A549 (cell line): ENCODE measurements around the gene DCAF8. TPM values are rescaled to one million over a fixed set of nuclear protein-coding genes. Genes with fewer than 3 reads are reported as not detected.
A peak's percentile ranks its signal among the peaks of the same experiment; 100 is the strongest.
"Not testable (repeated sequence)": the region's sequence is repeated elsewhere in the genome, so short reads cannot be mapped to it uniquely, and the experiment has no call there.

ENCODE experiments used
- ATAC-seq, 2 experiments: fragments of 200-7000 bp in 1 of 2; fragments of >200 bp in 1 of 2; cut with Nextera tagmentation in 1 of 2; cut with Tn5 transposase in 1 of 2; 3 replicates each; pipeline versions ENCODE4 v1.8.0 to v1.9.1; 2018 to 2020; ENCODE audit warnings: mild to moderate bottlenecking in 1 of 2, moderate library complexity in 1 of 2
- CTCF ChIA-PET: fragments of 300-600 bp; sonication (Branson Sonifier 250); formaldehyde crosslinking; extraction: SDS; loops from one replicate; lab custom pipeline; 2021; ENCODE audit warnings: antibody characterized with exemption, inconsistent platforms; lab: Yijun Ruan, JAX
- POLR2A ChIA-PET: fragments of 350-600 bp; formaldehyde crosslinking; extraction: SDS; loops from one replicate; lab custom pipeline; 2021; ENCODE audit warnings: antibody characterized with exemption, inconsistent platforms; lab: Yijun Ruan, JAX
- DNase-seq, 2 experiments: peaks; one replicate each; pipeline versions ENCODE4 v3.0.0 to v3.0.0-alpha.2; 2011 to 2016; ENCODE audit warnings: low read depth in 1 of 2, low spot score in 1 of 2
- FAIRE-seq: peaks from 2 replicates; lab custom pipeline; 2011; peaks lifted over from hg19 to GRCh38; lab: Jason Lieb, UNC
- H3K27ac ChIP-seq, 2 experiments: fragments of >200 bp; sonication (Bioruptor Twin); formaldehyde crosslinking; 3 replicates each; pipeline ENCODE4 v1.5.1; 2016 to 2017
- H3K4me1 ChIP-seq: fragments of >200 bp; sonication (Bioruptor Twin); formaldehyde crosslinking; 3 replicates; pipeline ENCODE4 v1.6.1; 2016
- H3K4me2 ChIP-seq: fragments of >200 bp; sonication (Bioruptor Twin); formaldehyde crosslinking; 3 replicates; pipeline ENCODE4 v1.6.1; 2016
- H3K4me3 ChIP-seq: fragments of >200 bp; sonication (Bioruptor Twin); formaldehyde crosslinking; 3 replicates; pipeline ENCODE4 v1.5.1; 2016
- H3K9me3 ChIP-seq: fragments of >200 bp; sonication (Bioruptor Twin); formaldehyde crosslinking; 3 replicates; pipeline ENCODE4 v1.6.1; 2016
- BHLHE40 ChIP-seq: IDR thresholded peaks from 2 replicates; pipeline ENCODE4 v1.6.1; 2012; ENCODE audit warnings: low read depth, low read length, inconsistent platforms
- CBX8 ChIP-seq: fragments of 200-600 bp; sonication (generic); IDR thresholded peaks from 2 replicates; pipeline ENCODE4 v1.6.1; 2016
- CEBPB ChIP-seq, 2 experiments: fragments of >200 bp in 1 of 2; sonication (Bioruptor Twin) in 1 of 2; formaldehyde crosslinking in 1 of 2; IDR thresholded peaks; 2 replicates each; pipeline ENCODE4 v1.6.1; 2012 to 2016
- HOXA7 ChIP-seq: fragments of 250-450 bp; sonication (Bioruptor Pico); IDR thresholded peaks from 2 replicates; pipeline ENCODE4 v1.5.0; 2020; ENCODE audit warnings: mild to moderate bottlenecking, moderate library complexity
- HOXB13 ChIP-seq: fragments of 250-450 bp; sonication (Bioruptor Pico); IDR thresholded peaks from 2 replicates; pipeline ENCODE4 v1.5.0; 2020; ENCODE audit warnings: low read depth, mild to moderate bottlenecking, moderate library complexity
- HOXB5 ChIP-seq: fragments of 250-450 bp; sonication (Bioruptor Pico); IDR thresholded peaks from 2 replicates; pipeline ENCODE4 v1.5.0; 2020; ENCODE audit warnings: mild to moderate bottlenecking, moderate library complexity
- KDM1A ChIP-seq: fragments of 200-600 bp; sonication (generic); IDR thresholded peaks from 2 replicates; pipeline ENCODE4 v1.6.1; 2016; ENCODE audit warnings: low read depth, mild to moderate bottlenecking
- NPAS2 ChIP-seq: fragments of 250-450 bp; sonication (Bioruptor Pico); IDR thresholded peaks from 2 replicates; pipeline ENCODE4 v1.8.0; 2022; ENCODE audit warnings: mild to moderate bottlenecking, moderate library complexity, borderline replicate concordance
- NR3C1 ChIP-seq: fragments of >200 bp; sonication (Bioruptor Twin); formaldehyde crosslinking; IDR thresholded peaks from 3 replicates; pipeline ENCODE4 v1.6.1; 2017
- PHF8 ChIP-seq: fragments of 200-600 bp; sonication (generic); IDR thresholded peaks from 2 replicates; pipeline ENCODE4 v1.6.1; 2016; ENCODE audit warnings: low read depth, mild to moderate bottlenecking, antibody characterized with exemption, moderate library complexity, borderline replicate concordance
- POLR2A ChIP-seq: IDR thresholded peaks from 2 replicates; pipeline ENCODE4 v1.6.1; 2012; ENCODE audit warnings: mild to moderate bottlenecking, low read length
- POLR2AphosphoS2 ChIP-seq: conservative IDR thresholded peaks from 2 replicates; pipeline ENCODE4 v1.6.1; 2012; ENCODE audit warnings: low read length, improper control_type of control experiment, inconsistent platforms
- RAD21 ChIP-seq, 2 experiments: fragments of >200 bp in 1 of 2; sonication (Bioruptor Twin) in 1 of 2; formaldehyde crosslinking in 1 of 2; IDR thresholded peaks in 1 of 2; conservative IDR thresholded peaks in 1 of 2; 2 replicates in 1 of 2; 3 replicates in 1 of 2; pipeline ENCODE4 v1.6.1; 2012 to 2018; ENCODE audit warnings: inconsistent platforms in 1 of 2
- SREBF2 ChIP-seq: fragments of 450-650 bp; IDR thresholded peaks from 2 replicates; pipeline ENCODE4 v1.6.1; 2014; ENCODE audit warnings: mild to moderate bottlenecking, moderate library complexity
- TFCP2L1 ChIP-seq: fragments of 250-450 bp; sonication (Bioruptor Pico); IDR thresholded peaks from 2 replicates; pipeline ENCODE4 v1.5.0; 2021; ENCODE audit warnings: mild to moderate bottlenecking
- ZC3H11A ChIP-seq: fragments of 450-650 bp; IDR thresholded peaks from 2 replicates; pipeline ENCODE4 v1.6.1; 2014; ENCODE audit warnings: antibody characterized with exemption, mild to moderate bottlenecking
- ZFP36 ChIP-seq: fragments of 450-650 bp; IDR thresholded peaks from 2 replicates; pipeline ENCODE4 v1.6.1; 2014; ENCODE audit warnings: borderline replicate concordance; ENCODE audit not compliant: partially characterized antibody
- WGBS: methylation state at CpG from one replicate; pipeline ENCODE4 v1.1.6; 2017; ENCODE audit errors: missing lambda C conversion rate; 5-methylcytosine and 5-hydroxymethylcytosine counted together
- polyA plus RNA-seq, 4 experiments: library from polyadenylated mRNA; depleted of rRNA in 3 of 4; stranded (reverse); fragments of >200 nt; fragmentation: RNase III in 1 of 4; extraction: RNeasy Plus Mini Kit Qiagen cat#74134 plus additional on column Dnase treatment in 1 of 4; gene quantifications; 2 replicates in 3 of 4; 3 replicates in 1 of 4; pipeline ENCODE4 v1.2.3, GENCODE V29; 2011 to 2017
- TF ChIP-seq, protein P1 (sequence below): fragments of 200-600 bp; sonication (generic); IDR thresholded peaks from 2 replicates; pipeline ENCODE4 v1.6.1; 2016; ENCODE audit warnings: antibody characterized with exemption, mild to moderate bottlenecking, moderate library complexity
- TF ChIP-seq, protein P2 (sequence below): fragments of >200 bp; sonication (Bioruptor Twin); formaldehyde crosslinking; IDR thresholded peaks from 3 replicates; pipeline ENCODE4 v1.5.1; 2016
- TF ChIP-seq, protein P3 (sequence below): IDR thresholded peaks from 2 replicates; pipeline ENCODE4 v1.6.1; 2012
- TF ChIP-seq, protein P4 (sequence below): fragments of 150-350 bp; IDR thresholded peaks from 2 replicates; pipeline ENCODE4 v1.6.1; 2014; ENCODE audit warnings: low read depth, mild to moderate bottlenecking, low read length
- TF ChIP-seq, protein P5 (sequence below): IDR thresholded peaks from 2 replicates; pipeline ENCODE4 v1.6.1; 2012; ENCODE audit warnings: low read depth, borderline replicate concordance

Gene DCAF8
- polyA plus RNA-seq, 2 of the 4 experiments (the other 2 are of a cell fraction) = 69.8 to 113 TPM

DNA sequence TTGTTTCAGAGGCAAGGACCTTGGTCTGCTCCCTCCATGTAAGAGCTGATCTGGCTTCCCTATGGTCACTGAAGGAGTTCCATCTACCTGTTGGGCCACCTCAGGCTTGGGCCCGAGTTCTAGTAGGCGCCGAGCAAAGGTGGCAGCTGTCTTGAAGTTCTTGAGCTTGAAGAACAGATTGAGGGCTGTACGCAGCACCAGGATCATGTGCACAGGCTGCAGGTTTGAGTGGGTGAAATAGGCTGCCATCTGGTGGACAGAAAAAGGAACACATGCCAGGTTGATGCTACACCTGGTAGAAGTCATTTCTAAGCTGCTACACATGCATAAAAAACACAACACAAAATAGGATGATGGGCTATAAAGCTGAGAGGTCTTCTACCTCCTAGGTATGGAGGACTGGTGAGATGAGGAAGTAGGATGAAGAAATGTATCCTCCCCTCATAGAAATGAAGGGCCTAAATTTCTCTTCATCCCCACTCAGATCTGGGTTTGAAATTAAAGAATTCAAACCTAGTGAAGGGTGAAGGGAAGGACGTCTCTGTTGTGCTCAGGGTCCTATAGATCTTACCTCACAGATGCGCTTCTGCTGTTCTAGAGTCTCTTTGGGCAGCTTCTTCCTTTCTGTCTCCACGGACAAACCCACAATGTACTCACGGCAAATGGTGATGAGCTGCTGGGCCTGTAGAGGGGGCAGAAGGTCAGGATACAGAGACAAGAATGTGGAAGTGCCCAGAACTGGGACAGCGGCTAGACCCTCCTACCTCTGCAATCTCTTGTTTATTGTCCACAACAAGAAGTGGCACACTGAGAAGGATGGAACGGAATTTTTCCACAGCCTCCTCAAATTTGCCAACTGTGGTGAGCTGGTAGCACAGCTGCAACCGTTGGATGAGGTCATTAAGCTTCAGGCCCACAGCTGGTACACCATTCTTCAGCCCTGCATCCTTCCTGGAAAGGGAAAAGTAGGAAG, 29.2 kb upstream of the DCAF8 start (continued):
- TF ChIP-seq, protein P1, sequence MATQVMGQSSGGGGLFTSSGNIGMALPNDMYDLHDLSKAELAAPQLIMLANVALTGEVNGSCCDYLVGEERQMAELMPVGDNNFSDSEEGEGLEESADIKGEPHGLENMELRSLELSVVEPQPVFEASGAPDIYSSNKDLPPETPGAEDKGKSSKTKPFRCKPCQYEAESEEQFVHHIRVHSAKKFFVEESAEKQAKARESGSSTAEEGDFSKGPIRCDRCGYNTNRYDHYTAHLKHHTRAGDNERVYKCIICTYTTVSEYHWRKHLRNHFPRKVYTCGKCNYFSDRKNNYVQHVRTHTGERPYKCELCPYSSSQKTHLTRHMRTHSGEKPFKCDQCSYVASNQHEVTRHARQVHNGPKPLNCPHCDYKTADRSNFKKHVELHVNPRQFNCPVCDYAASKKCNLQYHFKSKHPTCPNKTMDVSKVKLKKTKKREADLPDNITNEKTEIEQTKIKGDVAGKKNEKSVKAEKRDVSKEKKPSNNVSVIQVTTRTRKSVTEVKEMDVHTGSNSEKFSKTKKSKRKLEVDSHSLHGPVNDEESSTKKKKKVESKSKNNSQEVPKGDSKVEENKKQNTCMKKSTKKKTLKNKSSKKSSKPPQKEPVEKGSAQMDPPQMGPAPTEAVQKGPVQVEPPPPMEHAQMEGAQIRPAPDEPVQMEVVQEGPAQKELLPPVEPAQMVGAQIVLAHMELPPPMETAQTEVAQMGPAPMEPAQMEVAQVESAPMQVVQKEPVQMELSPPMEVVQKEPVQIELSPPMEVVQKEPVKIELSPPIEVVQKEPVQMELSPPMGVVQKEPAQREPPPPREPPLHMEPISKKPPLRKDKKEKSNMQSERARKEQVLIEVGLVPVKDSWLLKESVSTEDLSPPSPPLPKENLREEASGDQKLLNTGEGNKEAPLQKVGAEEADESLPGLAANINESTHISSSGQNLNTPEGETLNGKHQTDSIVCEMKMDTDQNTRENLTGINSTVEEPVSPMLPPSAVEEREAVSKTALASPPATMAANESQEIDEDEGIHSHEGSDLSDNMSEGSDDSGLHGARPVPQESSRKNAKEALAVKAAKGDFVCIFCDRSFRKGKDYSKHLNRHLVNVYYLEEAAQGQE = no peak
- TF ChIP-seq, protein P2, sequence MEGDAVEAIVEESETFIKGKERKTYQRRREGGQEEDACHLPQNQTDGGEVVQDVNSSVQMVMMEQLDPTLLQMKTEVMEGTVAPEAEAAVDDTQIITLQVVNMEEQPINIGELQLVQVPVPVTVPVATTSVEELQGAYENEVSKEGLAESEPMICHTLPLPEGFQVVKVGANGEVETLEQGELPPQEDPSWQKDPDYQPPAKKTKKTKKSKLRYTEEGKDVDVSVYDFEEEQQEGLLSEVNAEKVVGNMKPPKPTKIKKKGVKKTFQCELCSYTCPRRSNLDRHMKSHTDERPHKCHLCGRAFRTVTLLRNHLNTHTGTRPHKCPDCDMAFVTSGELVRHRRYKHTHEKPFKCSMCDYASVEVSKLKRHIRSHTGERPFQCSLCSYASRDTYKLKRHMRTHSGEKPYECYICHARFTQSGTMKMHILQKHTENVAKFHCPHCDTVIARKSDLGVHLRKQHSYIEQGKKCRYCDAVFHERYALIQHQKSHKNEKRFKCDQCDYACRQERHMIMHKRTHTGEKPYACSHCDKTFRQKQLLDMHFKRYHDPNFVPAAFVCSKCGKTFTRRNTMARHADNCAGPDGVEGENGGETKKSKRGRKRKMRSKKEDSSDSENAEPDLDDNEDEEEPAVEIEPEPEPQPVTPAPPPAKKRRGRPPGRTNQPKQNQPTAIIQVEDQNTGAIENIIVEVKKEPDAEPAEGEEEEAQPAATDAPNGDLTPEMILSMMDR = peak; percentile 84
- TF ChIP-seq RAD21 (conservative IDR thresholded peaks at IDR 0.05 in 1 of 2, IDR thresholded peaks at IDR 0.05 in 1 of 2) (peak; percentile 51 to 56), NR3C1 (no peak), HOXB13 (CRISPR knock-in tag) (no peak), TFCP2L1 (no peak), PHF8 (no peak)

DNA sequence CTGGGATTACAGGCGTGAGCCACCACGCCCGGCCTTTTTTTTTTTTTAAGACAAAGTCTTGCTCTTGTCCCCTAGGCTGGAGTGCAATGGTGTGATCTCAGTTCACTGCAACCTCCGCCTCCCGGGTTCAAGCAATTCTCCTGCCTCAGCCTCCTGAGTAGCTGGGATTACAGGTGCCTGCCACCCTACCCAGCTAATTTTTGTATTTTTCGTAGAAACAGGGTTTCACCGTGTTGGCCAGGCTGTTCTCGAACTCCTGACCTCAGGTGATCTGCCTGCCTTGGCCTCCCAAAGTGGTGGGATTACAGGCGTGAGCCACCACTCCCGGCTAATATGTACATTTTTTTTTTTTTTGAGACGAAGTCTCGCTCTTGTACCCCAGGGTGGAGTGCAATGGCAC, 25.4 kb upstream of the DCAF8 start:
- FAIRE-seq, POLR2A ChIA-PET, H3K27ac ChIP-seq, DNase-seq, H3K4me2 ChIP-seq, H3K4me3 ChIP-seq, H3K4me1 ChIP-seq, ATAC-seq, H3K9me3 ChIP-seq: not testable (repeated sequence)
- 95% methylated on average over 12 of the region's 12 CpGs for WGBS
- CTCF ChIA-PET = interaction anchor here (0.7 to 8.2 kb wide), 7 partner anchors 12 to 224 kb away, joined by 3 to 97 read pairs (median 3); partner anchors contain the start of gene CASQ1

DNA sequence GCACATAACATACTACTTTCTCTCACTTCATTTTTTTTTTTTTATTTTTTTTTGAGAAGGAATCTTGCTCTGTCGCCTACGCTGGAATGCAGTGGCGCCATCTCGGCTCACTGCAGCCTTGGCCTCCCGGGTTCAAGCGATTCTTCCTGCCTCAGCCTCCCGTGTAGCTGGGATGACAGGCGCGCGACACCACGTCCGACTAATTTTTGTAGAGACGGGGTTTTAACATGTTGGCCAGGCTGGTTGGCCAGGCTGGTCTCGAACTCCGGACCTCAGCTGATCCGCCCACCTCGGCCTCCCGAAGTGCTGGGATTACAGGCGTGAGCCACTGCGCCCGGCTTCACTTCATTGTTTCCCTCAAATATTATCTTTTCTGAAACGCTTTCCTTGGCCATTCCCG, 23.2 kb upstream of the DCAF8 start:
- Histone ChIP-seq H3K4me3 (peak overlapping the region; percentile 91; the same call in 1 of the 3 replicates), H3K4me1 (peaks cover 6% of the 10 kb centered on the region), H3K9me3 (no peaks in the 10 kb centered on the region), H3K27ac (peak overlapping the region in 1 of 2 experiments; percentile 32; a peak in 1 of 6 replicates), H3K4me2 (peak overlapping the region; percentile 89)
- no peak for DNase-seq
- ChIA-PET POLR2A (interaction anchor here (0.6 to 1.7 kb wide), 3 partner anchors 9 to 23 kb away, joined by 4 to 10 read pairs (median 6); partner anchors contain the start of gene DCAF8), CTCF (interaction anchor here (0.7 to 2.4 kb wide), 4 partner anchors 20 to 184 kb away, joined by 3 to 7 read pairs (median 4); no protein-coding TSS in a partner anchor)
- ATAC-seq = no peak
- FAIRE-seq = no peak
- TF ChIP-seq PHF8 = no peak
- TF ChIP-seq, protein P3, sequence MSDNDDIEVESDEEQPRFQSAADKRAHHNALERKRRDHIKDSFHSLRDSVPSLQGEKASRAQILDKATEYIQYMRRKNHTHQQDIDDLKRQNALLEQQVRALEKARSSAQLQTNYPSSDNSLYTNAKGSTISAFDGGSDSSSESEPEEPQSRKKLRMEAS = no peak
- no peak for TF ChIP-seq NPAS2
- no peak for TF ChIP-seq ZC3H11A
- TF ChIP-seq, protein P4, sequence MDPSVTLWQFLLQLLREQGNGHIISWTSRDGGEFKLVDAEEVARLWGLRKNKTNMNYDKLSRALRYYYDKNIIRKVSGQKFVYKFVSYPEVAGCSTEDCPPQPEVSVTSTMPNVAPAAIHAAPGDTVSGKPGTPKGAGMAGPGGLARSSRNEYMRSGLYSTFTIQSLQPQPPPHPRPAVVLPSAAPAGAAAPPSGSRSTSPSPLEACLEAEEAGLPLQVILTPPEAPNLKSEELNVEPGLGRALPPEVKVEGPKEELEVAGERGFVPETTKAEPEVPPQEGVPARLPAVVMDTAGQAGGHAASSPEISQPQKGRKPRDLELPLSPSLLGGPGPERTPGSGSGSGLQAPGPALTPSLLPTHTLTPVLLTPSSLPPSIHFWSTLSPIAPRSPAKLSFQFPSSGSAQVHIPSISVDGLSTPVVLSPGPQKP = no peak
- no peak for TF ChIP-seq POLR2A
- TF ChIP-seq HOXB5 (CRISPR knock-in tag) = no peak
- no peak for TF ChIP-seq POLR2AphosphoS2
- no peak for TF ChIP-seq CBX8
- no peak for TF ChIP-seq HOXA7 (CRISPR knock-in tag)
- TF ChIP-seq ZFP36 = no peak
- no peak for TF ChIP-seq SREBF2
- TF ChIP-seq, protein P2 = no peak
- TF ChIP-seq CEBPB (IDR thresholded peaks at IDR 0.05) = no peak
- no peak for TF ChIP-seq KDM1A
- TF ChIP-seq, protein P5, sequence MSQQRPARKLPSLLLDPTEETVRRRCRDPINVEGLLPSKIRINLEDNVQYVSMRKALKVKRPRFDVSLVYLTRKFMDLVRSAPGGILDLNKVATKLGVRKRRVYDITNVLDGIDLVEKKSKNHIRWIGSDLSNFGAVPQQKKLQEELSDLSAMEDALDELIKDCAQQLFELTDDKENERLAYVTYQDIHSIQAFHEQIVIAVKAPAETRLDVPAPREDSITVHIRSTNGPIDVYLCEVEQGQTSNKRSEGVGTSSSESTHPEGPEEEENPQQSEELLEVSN = no peak
- no peak for TF ChIP-seq BHLHE40
- WGBS = 80% methylated on average over 23 of the region's 23 CpGs
